ENCODE results near the gene TCERG1. TPM values are rescaled to one million over a fixed set of nuclear protein-coding genes. Genes with fewer than 3 reads are reported as not detected.

TCERG1 gene
- total RNA-seq, 1 donor from 2014 or later: 156 TPM

DNA sequence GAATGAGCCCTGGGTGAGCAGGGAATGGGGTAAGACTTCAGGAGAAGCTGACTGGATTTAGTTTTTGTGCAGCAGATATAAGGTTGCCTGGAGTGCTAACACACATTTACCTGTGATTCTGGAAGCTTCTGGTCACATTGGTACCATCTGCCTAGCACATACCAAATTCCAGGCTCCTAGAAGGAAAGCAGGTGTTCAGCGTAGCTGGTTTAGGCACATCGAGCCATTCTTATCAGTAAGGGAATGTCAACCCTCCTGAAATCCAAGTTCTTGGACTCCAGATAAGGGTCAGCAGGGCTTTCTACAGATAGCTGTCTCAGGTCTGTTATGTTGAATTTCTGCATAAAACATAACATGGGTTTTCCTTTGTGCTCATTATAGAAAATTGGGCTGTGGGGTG, 10.3 kb downstream of the TCERG1 start:
- peaks cover 18% of the 10 kb centered on the region for H3K36me3 Mint-ChIP-seq

DNA sequence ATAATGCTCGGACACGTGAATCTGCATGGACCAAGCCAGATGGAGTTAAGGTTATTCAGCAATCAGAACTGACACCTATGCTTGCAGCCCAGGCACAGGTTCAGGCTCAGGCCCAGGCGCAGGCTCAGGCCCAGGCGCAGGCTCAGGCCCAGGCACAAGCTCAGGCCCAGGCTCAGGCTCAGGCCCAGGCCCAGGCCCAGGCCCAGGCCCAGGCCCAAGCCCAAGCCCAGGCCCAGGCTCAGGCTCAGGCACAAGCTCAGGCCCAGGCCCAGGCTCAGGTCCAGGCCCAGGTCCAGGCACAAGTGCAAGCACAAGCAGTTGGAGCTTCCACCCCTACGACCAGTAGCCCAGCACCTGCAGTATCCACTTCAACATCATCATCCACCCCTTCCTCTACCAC, 11.8 kb downstream of the TCERG1 start:
- H3K27me3 Mint-ChIP-seq (ENCODE audit: low read depth): no peaks in the 10 kb centered on the region
- peaks cover 23% of the 10 kb centered on the region for H3K36me3 Mint-ChIP-seq
- H3K9me3 Mint-ChIP-seq: no peaks in the 10 kb centered on the region
- TF ChIP-seq, protein P1, sequence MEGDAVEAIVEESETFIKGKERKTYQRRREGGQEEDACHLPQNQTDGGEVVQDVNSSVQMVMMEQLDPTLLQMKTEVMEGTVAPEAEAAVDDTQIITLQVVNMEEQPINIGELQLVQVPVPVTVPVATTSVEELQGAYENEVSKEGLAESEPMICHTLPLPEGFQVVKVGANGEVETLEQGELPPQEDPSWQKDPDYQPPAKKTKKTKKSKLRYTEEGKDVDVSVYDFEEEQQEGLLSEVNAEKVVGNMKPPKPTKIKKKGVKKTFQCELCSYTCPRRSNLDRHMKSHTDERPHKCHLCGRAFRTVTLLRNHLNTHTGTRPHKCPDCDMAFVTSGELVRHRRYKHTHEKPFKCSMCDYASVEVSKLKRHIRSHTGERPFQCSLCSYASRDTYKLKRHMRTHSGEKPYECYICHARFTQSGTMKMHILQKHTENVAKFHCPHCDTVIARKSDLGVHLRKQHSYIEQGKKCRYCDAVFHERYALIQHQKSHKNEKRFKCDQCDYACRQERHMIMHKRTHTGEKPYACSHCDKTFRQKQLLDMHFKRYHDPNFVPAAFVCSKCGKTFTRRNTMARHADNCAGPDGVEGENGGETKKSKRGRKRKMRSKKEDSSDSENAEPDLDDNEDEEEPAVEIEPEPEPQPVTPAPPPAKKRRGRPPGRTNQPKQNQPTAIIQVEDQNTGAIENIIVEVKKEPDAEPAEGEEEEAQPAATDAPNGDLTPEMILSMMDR (IDR thresholded peaks at IDR 0.05; ENCODE audit: unreplicated experiment): no peak
- H3K27ac Mint-ChIP-seq: no peak overlapping the region
- H3K4me3 Mint-ChIP-seq: no peak overlapping the region
- H3K4me1 Mint-ChIP-seq: peaks cover 11% of the 10 kb centered on the region
- DNase-seq (ENCODE audit: low spot score in 2 of 2, unreplicated experiment in 2 of 2): no peak

More for the DNA sequence above, 10.3 kb downstream of the TCERG1 start:
- TF ChIP-seq, protein P1 (IDR thresholded peaks at IDR 0.05; ENCODE audit: unreplicated experiment): no peak
- H3K9me3 Mint-ChIP-seq: no peaks in the 10 kb centered on the region
- H3K4me1 Mint-ChIP-seq: peaks cover 13% of the 10 kb centered on the region
- H3K27me3 Mint-ChIP-seq (ENCODE audit: low read depth): no peaks in the 10 kb centered on the region
- H3K4me3 Mint-ChIP-seq: no peak overlapping the region
- no peak for DNase-seq (ENCODE audit: low spot score in 2 of 2, unreplicated experiment in 2 of 2)
- H3K27ac Mint-ChIP-seq: no peak overlapping the region

GRCh38 chr5:146461319-146461718, 14.2 kb downstream of the TCERG1 start:
- TF ChIP-seq, protein P1 (IDR thresholded peaks at IDR 0.05; ENCODE audit: unreplicated experiment): no peak
- H3K9me3 Mint-ChIP-seq: no peaks in the 10 kb centered on the region
- H3K27ac Mint-ChIP-seq: peak overlapping the region; percentile 2
- H3K36me3 Mint-ChIP-seq: peaks cover 31% of the 10 kb centered on the region
- DNase-seq (ENCODE audit: low spot score in 2 of 2, unreplicated experiment in 2 of 2): no peak
- H3K4me1 Mint-ChIP-seq: peaks cover 4% of the 10 kb centered on the region
- H3K4me3 Mint-ChIP-seq: no peak overlapping the region
- no peaks in the 10 kb centered on the region for H3K27me3 Mint-ChIP-seq (ENCODE audit: low read depth)

DNA sequence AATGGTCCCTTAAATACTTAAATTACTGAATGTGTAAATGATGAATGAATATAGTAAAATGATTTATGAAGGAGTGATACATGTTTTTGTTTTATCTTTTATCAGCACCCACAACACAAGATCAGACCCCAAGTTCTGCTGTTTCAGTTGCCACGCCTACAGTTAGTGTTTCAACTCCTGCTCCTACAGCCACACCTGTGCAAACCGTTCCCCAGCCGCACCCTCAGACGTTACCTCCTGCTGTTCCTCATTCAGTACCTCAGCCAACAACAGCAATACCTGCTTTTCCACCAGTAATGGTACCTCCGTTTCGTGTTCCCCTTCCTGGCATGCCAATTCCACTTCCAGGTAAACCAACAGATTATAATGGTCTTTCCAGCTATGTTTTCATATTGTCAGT, 16.3 kb downstream of the TCERG1 start:
- Mint-ChIP-seq H3K4me3 (no peak overlapping the region), H3K27me3 (ENCODE audit: low read depth) (no peaks in the 10 kb centered on the region), H3K27ac (no peak overlapping the region), H3K9me3 (no peaks in the 10 kb centered on the region), H3K36me3 (peaks cover 31% of the 10 kb centered on the region), H3K4me1 (peaks cover 12% of the 10 kb centered on the region)
- TF ChIP-seq, protein P1 (IDR thresholded peaks at IDR 0.05; ENCODE audit: unreplicated experiment): no peak
- DNase-seq (ENCODE audit: low spot score in 2 of 2, unreplicated experiment in 2 of 2): no peak

DNA sequence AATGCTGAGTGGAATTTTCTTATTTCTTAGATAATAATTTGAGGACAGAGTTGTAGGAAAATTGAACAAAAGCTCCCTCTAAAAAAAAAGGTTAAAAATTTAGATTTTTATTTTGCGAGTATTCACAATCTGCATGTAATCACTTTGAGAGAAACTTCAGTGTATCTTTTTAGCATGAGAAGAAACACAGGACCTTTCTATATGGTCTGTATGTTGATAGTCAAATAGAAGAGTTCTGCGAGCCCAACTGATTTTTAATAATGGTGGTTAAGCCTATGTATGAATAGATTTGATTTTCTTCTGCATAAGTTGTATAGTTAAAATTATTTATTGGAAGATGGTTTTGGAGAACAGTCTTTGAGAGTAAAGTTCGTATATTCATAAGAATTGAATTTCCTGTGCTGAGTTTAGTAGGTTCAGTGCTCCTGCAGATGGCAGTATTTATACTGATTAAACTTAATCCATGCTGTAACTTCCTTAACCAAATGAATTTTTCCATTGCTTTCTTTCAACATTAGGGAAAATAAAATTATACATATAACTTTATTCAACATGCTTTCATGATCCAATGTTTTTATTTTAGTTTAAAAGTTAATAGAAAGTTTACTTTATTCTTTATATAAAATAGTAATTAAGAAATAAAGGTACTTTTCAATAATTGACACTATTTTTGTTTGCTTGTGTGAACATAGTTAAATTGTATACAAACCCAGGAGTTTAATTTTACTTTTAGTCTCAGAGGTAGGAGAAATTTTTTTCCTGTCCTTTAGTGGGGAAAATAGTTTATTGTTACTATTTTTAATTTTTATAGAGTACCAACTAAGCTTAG, 19.6 kb downstream of the TCERG1 start:
- H3K4me1 Mint-ChIP-seq: peaks cover 12% of the 10 kb centered on the region
- H3K36me3 Mint-ChIP-seq: peaks cover 33% of the 10 kb centered on the region
- no peaks in the 10 kb centered on the region for H3K27me3 Mint-ChIP-seq (ENCODE audit: low read depth)
- H3K27ac Mint-ChIP-seq: peak overlapping the region; percentile 60
- H3K4me3 Mint-ChIP-seq: no peak overlapping the region
- no peak for DNase-seq (ENCODE audit: low spot score in 2 of 2, unreplicated experiment in 2 of 2)
- TF ChIP-seq, protein P1 (IDR thresholded peaks at IDR 0.05; ENCODE audit: unreplicated experiment): no peak
- no peaks in the 10 kb centered on the region for H3K9me3 Mint-ChIP-seq

Data from mesothelial cell of epicardium (in vitro differentiated cells).